ENCODE measurements around the gene COL4A6. TPM values are rescaled to one million over a fixed set of nuclear protein-coding genes. Genes with fewer than 3 reads are reported as not detected.
A peak's percentile ranks its signal among the peaks of the same experiment; 100 is the strongest.

Gene COL4A6
- total RNA-seq, 1 donor from 2014 or later = 10.3 TPM

GRCh38 chrX:108157628-108158027 is 280.6 kb downstream of the COL4A6 start:
- Histone ChIP-seq H3K36me3 (no peaks in the 10 kb centered on the region), H3K9me3 (no peaks in the 10 kb centered on the region), H3K4me3 (no peak overlapping the region), H3K27me3 (no peaks in the 10 kb centered on the region), H3K4me1 (no peaks in the 10 kb centered on the region), H3K27ac (no peak overlapping the region)
- peak in 1 of 2 donors; percentile 84 for DNase-seq (ENCODE audit: extremely low spot score in 2 of 2)
- intact Hi-C loops (cut with DNase I) = loop anchor here (2.0 kb wide), 1 partner anchor 75 kb away; no protein-coding TSS in a partner anchor
- TF ChIP-seq POLR2A (IDR thresholded peaks at IDR 0.05) (no peak), CTCF (IDR thresholded peaks at IDR 0.05) (no peak), POLR2AphosphoS5 (IDR thresholded peaks at IDR 0.05; ENCODE audit: insufficient read depth in 1 of 2, low read depth in 1 of 2) (no peak)

GRCh38 chrX:108156934-108157466 is 281.2 kb downstream of the COL4A6 start:
- no peak overlapping the region for H3K27ac ChIP-seq
- no peaks in the 10 kb centered on the region for H3K9me3 ChIP-seq
- no peaks in the 10 kb centered on the region for H3K27me3 ChIP-seq
- DNase-seq (ENCODE audit: extremely low spot score in 2 of 2) = peak in 1 of 2 donors; percentile 64
- intact Hi-C loops (cut with DNase I) = no loop called here
- H3K36me3 ChIP-seq = no peaks in the 10 kb centered on the region
- H3K4me3 ChIP-seq = no peak overlapping the region
- no peak for TF ChIP-seq CTCF (IDR thresholded peaks at IDR 0.05)
- no peak for TF ChIP-seq POLR2AphosphoS5 (IDR thresholded peaks at IDR 0.05; ENCODE audit: insufficient read depth in 1 of 2, low read depth in 1 of 2)
- TF ChIP-seq POLR2A (IDR thresholded peaks at IDR 0.05) = no peak
- no peaks in the 10 kb centered on the region for H3K4me1 ChIP-seq

- DNase-seq (ENCODE audit: extremely low spot score in 2 of 2) = peak in 1 of 2 donors; percentile 55
- no peak overlapping the region for H3K4me3 ChIP-seq
- no peak for TF ChIP-seq POLR2A (IDR thresholded peaks at IDR 0.05)
- TF ChIP-seq CTCF (IDR thresholded peaks at IDR 0.05) = no peak
- TF ChIP-seq POLR2AphosphoS5 (IDR thresholded peaks at IDR 0.05; ENCODE audit: insufficient read depth in 1 of 2, low read depth in 1 of 2) = no peak
- H3K27ac ChIP-seq = no peak overlapping the region
- H3K9me3 ChIP-seq = no peaks in the 10 kb centered on the region
- intact Hi-C loops (cut with DNase I) = no loop called here
- no peaks in the 10 kb centered on the region for H3K4me1 ChIP-seq
- no peaks in the 10 kb centered on the region for H3K36me3 ChIP-seq
- no peaks in the 10 kb centered on the region for H3K27me3 ChIP-seq
Measured at GRCh38 chrX:108156082-108156481, 282.1 kb downstream of the COL4A6 start.

- Histone ChIP-seq H3K27me3 (no peaks in the 10 kb centered on the region), H3K9me3 (no peaks in the 10 kb centered on the region), H3K4me1 (no peaks in the 10 kb centered on the region), H3K4me3 (no peak overlapping the region), H3K27ac (no peak overlapping the region), H3K36me3 (no peaks in the 10 kb centered on the region)
- TF ChIP-seq POLR2A (IDR thresholded peaks at IDR 0.05) = no peak
- no peak for TF ChIP-seq CTCF (IDR thresholded peaks at IDR 0.05)
- no peak for TF ChIP-seq POLR2AphosphoS5 (IDR thresholded peaks at IDR 0.05; ENCODE audit: insufficient read depth in 1 of 2, low read depth in 1 of 2)
- no peak for DNase-seq (ENCODE audit: extremely low spot score in 2 of 2)
- intact Hi-C loops (cut with DNase I) = no loop called here
Measured at GRCh38 chrX:108148524-108148923, 289.7 kb downstream of the COL4A6 start.

GRCh38 chrX:108138814-108139702 is 299.2 kb downstream of the COL4A6 start:
- Histone ChIP-seq H3K4me3 (no peak overlapping the region), H3K9me3 (no peaks in the 10 kb centered on the region), H3K4me1 (no peaks in the 10 kb centered on the region), H3K27ac (no peak overlapping the region), H3K36me3 (peaks cover 0 to 1% of the 10 kb centered on the region in 2 donors), H3K27me3 (no peaks in the 10 kb centered on the region)
- TF ChIP-seq CTCF (IDR thresholded peaks at IDR 0.05) = no peak
- no peak for TF ChIP-seq POLR2A (IDR thresholded peaks at IDR 0.05)
- no peak for TF ChIP-seq POLR2AphosphoS5 (IDR thresholded peaks at IDR 0.05; ENCODE audit: insufficient read depth in 1 of 2, low read depth in 1 of 2)
- intact Hi-C loops (cut with DNase I) = no loop called here
- no peak for DNase-seq (ENCODE audit: extremely low spot score in 2 of 2)

Measured in vagina (tissue), 2 donors.